ENCODE results near the gene MAP3K1.
"Not testable (repeated sequence)": the region's sequence is repeated elsewhere in the genome, so short reads cannot be mapped to it uniquely, and the experiment has no call there.

The MAP3K1 gene

DNA sequence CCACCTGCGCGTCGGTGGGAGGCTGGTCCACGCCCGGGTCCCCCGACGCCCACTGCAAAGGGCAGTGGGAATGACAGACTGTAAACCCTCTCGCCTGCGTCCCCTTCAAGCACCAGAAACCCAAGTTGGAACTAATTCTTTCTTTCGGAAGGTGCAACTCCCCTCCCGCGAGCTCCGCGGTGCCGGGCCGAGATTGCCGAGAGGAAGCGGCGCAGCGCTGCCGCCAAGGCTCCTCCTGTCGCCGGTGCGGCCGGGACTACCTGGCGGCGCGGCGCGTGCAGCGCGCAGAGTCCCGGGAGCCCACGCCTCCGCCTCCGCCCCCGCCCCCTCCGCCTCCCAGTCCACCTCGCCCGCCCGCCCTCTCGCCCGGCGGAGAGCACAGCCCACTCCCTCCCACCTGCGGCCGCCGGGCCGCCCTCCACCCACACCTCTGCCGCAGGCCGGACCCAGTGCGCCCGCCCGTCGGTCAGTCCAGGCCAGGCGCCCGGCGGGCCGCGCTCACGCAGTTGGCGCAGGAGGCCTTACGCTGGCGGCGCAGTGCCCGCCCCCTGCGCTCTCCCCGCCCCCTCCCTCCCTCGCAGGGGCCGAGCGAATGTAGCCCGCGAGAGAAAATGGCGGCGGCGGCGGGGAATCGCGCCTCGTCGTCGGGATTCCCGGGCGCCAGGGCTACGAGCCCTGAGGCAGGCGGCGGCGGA is at the start of gene MAP3K1:
TSS of gene MAP3K1 (plus strand) at position 587 of the 695 bp plus-strand sequence. CDS start at position 612, 25 bp downstream.
- peak; percentile 52 for DNase-seq

DNA sequence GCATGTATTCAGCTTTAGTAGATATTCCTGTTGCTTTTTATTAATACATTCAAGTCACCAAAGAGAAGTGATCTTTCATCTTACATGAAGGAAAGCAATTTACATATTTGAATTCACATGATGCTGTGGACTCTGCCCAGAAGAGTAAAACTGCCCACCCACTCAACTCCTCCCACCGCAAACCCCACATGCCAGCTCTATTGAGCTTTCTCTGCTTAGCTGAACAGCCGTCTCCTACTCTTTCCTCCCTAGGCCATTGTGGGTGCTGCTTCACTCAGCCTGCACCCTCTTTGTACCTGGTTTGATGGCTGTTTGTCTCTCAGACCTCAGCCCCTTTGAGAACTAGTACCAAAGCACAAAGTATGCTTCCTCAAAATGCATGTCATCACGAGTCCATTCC is 48.4 kb upstream of the MAP3K1 start:
- DNase-seq = no peak

DNA sequence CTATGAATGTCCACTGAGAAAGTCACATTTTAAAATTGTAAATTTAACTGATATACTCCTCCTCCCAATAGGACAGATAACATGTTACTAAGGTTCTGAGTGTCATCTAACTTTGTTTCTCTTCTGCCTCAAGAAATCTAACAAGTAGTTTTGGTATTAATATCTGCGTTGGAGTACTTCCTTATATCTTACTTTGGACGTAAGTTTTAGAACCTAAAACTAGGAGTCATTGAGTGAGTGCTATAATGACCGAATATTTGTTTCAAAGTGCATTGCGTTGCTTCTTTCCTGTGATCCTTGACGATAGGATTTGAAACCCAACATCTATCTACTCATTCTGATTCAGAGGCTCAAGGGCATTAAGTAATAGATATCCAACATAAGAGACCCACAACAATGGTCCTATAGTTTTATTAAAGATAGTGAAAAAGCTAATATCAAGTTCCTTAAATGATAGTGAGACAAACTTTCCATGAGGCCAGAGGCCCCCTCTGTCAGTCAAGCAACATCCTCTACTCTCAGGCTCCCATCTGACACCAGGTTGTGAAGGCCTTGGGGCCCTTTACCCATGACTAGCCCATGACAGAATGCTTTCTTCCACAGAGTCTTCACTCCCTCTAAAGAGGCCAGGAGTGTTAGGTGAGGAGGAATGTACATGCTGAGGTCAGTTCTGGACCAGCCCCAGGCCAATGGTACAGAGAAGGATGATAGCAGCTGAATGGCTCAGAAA is 45.3 kb upstream of the MAP3K1 start:
- no peak for DNase-seq

DNA sequence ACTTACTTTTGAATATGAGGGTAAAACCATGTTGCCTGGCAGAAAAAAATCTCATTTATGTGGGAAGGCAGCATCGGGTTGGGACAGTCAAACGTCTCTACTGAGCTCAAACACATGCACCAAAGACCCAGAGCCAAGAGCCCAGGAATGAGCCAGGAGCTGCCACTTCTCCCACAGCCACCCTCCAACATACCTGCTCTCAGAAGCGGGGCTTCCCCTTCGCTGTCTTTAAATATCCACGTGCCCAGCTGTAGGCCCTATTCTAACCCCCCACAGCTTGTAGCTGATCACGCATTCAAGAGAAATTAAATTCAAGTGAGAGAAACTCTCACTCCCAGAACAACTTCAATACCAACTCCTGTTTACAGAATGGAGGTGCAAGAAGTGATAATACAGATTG is 42.6 kb upstream of the MAP3K1 start:
- DNase-seq = no peak

DNA sequence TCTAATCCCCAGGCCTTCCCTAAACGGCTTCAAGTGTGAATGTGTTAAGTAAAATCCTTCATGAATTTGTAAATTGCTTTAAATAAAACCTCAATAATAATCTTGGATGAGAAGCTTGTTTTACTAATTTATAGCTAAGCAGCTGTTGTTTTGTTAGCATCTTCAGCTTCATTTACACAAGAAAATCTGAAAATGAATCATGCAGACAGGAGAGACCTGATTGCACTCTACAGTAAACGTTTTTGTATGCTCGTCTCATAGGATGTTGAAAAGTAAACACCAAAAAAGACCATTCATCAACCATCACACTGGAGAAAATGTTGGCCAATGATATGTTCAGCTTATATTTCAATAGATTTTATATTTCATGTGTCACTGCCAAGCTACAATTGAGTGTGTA is 40.4 kb upstream of the MAP3K1 start:
- DNase-seq = no peak

DNA sequence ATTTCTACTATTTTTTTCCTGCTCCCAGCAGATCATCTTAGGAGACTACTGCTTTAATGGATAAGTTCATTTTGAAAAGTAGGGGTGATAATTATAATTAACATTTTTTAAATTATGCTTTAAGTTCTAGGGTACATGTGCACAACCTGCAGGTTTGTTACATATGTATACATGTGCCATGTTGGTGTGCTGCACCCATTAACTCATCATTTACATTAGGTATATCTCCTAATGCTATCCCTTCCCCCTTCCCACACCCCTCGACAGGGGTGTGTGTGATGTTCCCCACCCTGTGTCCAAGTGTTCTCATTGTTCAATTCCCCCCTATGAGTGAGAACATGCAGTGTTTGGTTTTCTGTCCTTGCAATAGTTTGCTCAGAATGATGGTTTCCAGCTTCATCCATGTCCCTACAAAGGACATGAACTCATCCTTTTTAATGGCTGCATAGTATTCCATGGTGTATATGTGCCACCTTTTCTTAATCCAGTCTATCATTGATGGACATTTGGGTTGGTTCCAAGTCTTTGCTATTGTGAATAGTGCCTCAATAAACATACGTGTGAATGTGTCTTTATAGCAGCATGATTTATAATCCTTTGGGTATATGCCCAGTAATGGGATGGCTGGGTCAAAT is 39.0 kb upstream of the MAP3K1 start:
- DNase-seq = not testable (repeated sequence)

DNA sequence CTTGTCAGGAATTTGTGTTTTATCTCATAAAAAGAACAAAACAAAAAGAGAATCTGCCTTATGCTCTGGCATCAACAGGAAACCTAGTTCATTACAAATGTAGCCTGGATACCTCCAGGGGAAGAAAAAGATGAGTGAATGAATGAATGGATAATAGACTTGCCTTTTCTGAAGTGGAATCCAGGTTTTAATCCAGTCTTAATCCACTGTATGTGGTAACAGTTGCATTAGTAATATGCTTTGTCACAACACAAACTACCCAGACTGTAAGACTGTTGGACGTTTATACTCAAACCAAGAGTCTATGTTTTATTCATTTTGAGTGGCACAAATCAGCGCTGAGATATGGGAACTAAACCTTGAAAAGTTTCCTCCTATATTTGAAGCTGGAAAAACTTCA is 32.1 kb upstream of the MAP3K1 start:
- DNase-seq = no peak

DNA sequence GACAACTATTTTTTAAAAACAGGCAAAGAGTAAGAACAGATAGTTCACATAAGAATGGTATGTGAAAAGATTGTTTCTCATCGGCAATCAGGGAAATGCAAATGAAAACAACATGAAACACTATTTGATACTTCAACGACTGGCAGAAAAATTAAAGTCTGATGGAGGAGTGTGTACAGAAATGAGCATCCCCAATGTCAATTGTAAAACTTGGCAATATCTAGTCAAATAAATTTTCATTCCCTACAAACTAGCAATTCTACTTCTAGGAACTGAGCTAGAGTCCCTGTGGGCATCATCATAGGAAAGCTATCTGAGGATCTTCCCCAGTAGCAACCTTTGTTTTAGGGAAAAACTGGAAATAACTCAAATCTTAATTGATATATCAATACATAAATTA is 29.0 kb upstream of the MAP3K1 start:
- DNase-seq = no peak

DNA sequence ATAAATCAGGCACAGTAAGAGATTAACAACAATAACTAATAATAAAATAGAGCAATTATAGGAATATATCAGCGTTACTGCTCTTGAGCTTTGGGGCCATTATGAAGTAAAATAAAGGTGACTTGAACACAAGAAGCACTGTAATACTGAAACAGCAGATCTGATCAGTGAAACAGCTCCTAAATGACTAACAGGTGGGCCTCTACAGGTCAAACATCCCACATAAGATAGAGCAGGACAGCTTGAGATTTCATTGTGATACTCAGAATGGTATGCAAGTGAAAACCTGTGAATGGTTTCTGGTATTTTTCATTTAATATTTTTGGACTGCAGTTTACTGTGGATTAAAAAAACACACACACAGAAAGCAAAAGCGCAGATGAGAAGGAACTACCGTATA is 24.0 kb upstream of the MAP3K1 start:
- no peak for DNase-seq

DNA sequence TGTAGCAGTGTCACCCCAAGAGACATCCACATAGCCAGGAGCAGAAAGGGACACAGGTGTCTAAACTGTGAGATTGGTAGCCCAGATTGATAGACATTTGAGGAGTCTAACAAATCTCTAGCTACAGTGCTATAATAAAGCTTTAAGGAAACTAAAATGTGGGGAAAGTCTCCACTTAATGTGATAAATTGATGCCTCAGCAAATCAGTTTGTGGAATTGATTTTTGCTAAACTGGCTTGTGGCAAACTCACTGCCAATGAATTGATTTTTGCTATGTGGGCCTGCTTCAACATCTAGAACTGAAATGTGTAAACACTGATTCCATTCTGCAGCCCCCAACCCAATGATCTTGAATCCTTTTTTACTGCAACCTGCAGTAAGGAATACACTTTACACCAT is 16.8 kb upstream of the MAP3K1 start:
- DNase-seq = no peak

DNA sequence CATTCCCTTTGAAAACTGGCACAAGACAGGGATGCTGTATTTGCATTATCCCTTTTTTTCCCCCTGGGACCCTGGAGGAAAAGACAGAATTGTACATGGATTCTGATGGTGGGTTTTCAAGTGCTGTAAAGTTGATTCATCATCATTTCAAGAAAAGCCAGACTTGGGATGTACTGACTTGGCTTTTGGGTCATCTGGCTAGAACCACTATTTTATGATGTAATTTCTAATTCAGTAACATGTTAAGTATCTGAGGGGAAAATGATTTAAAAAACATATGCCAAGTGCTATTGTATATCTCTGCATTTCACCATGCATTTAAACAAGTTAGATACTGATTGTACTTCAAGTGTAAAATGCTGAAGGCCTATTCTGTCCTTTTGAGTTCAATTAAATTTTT is 15.2 kb upstream of the MAP3K1 start:
- DNase-seq = no peak

DNA sequence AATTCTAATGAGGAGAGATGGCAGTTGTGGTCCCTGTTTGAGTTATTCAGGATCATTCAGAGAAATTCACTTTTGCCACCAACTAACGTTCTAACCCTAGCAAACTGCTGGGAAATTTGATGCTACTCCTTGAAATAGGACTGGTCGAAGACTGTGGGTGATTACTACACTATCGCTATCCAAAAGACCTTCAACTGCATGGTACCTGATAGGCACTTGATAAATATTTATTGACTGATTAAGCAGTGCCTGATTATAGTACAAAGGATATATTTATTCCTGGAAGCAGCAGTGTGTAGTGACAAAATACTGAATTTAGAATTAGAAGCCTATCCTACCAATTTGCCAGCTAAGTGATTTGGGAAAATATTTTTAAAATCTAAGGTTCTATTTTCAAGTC is 14.1 kb upstream of the MAP3K1 start:
- no peak for DNase-seq

DNA sequence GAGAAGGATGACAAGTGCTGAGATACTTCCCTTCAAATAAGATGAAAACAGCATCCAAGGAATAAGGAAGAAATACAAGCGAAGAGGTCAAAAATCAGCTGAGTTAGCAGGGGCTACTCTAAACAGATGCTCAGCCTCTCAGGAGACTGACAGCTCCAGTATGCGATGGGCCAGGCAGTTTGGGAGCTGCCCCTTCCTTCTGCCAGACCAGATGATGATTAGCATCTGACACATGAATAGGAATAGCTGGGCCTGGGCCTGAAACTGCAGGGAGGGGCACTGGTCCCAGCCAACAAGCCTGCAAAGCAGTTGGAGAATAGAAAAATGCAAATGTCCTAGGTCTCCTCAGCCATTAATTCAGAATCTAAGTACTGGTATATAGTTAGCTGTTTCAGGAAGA is 13.1 kb upstream of the MAP3K1 start:
- no peak for DNase-seq

DNA sequence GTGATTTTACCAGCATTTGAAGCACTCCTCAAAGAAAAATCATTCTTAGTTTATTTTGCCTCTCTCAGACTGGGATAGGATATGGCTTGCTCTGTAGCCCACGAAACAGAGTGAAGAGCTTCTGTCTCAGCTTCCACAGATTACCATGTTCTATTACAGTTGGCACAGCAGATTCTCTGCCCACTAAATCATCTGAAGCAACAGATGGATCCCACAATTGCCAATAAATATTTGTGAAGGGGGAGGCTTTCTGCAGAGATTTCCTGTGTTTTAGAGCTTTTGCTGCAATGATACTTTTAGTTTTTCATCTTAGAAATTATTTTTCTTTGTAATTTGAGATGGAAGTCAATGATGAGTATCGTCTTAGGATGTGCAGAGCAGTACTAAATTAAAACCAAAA is 12.3 kb upstream of the MAP3K1 start:
- no peak for DNase-seq

DNA sequence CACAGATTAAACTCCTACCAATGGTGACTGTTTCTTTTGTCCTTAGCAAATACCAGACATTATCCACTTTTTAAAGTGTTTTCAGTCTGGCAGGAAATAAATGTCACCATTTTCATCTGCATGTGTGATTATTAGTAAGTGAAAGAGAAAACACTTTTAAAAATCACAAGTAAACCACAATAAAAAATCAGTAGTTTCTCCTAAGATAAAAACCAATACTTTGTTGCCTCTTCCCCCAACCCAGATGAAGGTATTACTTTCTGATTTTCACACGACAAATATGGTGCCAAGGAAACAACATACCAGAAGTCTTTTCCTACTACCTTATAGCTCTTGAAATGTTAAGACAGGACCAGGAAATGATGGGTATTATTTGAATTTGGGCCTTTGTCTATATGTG is 11.5 kb upstream of the MAP3K1 start:
- no peak for DNase-seq

DNA sequence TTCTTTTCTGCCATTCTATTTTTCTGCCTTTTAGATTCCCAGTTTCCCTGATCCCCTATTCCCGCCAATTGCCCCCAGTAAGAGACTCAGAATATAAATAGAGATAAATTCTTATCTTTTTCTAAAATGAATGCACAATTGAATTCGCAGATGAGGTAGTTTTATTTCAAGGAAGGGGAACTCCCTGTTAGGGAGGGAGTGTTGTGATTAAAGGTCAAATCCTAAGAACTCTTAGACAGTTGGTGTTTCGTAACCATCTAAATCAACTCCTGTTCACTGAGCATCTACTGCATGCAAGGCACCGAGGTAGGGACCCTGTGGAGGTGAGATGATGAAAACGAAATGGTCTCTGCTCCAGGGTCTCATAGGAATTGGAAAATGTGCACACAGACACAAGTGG is 7.7 kb upstream of the MAP3K1 start:
- DNase-seq = no peak

DNA sequence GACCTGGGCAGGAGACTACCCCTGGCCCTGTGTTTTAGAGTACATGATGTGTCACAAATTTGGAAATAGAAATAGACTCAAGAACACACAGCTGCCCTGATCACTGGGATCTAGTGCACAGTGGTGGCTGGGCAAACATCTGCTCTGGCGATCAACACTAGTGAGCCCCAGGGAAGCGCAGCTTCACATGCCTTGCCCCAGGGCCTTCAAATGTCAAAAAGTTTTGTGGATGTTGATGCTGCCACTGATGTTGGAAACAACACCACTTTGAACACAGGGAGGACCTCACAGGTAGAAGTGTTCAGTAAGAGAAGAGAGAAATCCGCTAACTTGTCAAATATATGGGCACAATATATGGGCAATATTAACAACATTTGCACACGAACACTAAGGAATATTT is 7.1 kb upstream of the MAP3K1 start:
- DNase-seq = no peak

DNA sequence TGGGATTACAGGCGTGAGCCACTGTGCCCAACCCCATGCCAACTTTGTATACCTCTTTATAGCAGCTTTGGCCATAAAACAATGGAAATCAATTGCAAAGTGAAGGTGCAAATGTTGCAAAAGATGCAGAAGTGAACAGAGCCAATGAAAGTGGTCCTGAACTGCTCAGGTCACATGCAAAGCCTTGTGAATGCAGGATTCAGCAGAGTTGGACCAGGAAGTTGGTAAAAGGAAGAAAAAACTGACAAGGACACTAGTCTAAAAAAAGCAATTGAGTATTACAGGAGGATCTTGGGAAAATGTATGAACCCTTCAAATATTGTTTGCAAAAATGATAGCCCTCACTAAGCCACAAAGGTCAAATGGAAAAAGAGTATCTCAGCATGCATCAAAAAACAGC is 4.5 kb upstream of the MAP3K1 start:
- no peak for DNase-seq

DNA sequence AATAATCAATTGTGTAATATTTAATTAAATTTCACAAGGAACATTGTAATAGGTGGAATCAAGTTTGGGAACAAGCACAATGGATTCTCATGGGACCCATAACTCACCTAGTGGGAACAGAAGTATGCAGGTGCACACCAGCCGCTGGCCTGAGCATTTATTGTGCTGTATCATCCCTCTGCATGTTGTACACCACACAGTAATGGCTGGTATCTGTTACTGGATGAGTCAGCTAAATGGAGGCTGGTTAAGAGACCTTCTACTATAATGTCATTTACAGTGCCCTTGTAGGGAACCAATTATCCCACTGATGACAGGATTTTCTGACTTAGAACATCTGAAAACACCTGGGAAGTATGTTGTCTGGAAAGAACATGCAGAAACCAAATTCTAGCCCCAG is 3.2 kb upstream of the MAP3K1 start:
- DNase-seq = no peak

DNA sequence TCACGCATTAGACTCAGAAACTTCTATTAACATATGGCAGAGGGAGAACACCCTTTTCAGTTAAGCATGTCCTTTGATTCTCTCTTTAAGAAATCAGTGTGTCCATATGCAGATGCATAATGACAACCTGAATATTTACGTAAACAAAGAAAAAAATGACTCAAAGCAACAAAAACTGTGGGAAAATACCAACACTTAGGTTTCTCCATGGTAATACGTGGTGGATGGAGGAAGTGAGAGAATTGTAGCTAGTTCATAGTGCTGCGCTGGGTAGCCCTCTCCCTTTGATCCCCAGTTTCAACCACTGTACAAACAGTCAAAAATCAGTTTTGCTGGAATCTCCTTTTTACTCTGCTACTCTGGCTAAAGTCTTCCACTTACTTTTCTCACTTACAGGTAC is 2.0 kb upstream of the MAP3K1 start:
- DNase-seq = no peak

DNA sequence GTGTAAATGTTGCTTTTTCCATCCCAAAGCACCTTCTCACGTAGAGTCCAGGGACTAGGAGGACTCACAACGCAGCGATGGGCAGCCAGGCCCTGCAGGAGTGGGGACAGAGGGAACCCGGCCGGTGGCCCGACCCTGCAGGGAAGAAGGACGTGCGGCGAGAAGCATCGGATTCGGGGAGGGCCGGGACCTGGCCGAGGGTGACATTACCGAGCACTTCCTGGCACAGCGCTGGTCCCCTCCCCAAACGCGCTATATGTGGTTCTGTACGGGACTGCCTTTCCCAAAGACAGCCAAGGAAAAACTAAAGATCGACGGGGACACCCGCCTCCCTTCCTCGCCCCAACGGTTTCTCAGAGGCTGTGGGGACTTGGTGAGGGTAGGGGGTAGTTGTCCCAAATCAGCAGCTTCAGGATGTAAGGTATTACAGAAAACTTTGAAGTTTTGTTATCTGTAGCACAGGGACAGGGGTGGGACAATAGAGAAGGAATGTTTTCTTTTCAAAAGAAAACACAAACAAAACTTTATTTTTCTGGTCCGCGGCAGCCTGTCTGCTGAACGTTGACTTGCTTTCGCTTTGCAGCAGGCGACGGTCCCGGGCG is 887 bp upstream of the MAP3K1 start:
- no peak for DNase-seq

DNA sequence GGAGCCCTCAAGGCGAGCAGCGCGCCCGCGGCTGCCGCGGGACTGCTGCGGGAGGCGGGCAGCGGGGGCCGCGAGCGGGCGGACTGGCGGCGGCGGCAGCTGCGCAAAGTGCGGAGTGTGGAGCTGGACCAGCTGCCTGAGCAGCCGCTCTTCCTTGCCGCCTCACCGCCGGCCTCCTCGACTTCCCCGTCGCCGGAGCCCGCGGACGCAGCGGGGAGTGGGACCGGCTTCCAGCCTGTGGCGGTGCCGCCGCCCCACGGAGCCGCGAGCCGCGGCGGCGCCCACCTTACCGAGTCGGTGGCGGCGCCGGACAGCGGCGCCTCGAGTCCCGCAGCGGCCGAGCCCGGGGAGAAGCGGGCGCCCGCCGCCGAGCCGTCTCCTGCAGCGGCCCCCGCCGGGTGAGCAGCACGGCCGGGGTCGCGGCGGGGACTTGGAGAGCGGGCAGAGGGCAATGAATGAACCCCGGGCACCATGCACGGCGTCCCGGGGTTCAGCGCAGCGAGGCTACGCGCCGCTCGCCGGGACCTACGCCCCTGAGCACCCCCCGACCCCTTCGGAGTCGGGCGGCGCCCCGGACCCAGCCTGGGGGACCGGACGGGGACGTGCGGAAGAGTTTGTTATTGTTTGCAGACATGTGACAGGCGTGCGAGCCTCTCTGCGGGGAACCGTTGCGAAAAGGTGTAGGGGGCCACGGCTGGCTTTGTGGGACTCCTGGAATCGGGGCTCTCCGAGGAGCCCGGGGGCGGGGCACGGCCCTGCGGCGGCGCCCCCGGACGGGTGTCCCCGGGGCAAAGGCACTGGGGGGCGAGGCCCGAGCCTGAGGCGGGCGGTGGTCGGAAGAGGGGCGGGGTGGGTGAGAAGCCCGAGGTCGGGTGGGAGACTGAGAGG is 553 bp downstream of the MAP3K1 start:
- DNase-seq = no peak

DNA sequence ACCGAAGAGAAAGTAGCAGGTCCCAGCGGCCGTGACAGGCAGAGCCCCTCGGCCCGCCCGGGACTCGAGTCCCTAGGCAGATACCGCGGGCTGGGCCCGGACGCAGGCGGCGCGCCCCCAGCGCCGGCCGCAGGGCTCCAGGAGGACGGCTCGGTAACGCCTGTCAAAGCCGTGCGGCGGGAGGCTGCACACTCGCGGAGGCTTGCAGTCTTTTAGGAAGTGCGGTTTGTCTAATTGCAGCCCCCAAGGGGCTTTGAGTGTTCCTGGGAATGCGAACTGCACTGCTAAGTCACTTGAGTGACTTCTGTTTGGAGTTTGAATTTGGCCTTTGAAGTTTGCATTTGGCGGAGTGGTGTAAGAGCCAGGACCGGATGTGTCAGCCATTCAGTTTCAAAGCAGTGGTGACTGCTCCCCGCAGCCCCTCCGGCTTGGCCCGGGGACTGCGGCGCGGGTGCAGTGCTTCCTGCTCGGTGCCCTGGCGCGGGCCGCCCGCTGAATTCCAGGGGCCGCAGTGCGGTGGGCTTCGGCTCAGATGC is 1.3 kb downstream of the MAP3K1 start:
- DNase-seq = no peak

Measured in cortex of kidney (tissue), 1 donor.